HG02884 (cell line): ENCODE results near the gene DSTN.
"Not testable (repeated sequence)": the region's sequence is repeated elsewhere in the genome, so short reads cannot be mapped to it uniquely, and the experiment has no call there.

Experiments
- ATAC-seq: cut with Tn5 transposase; IDR thresholded peaks from one replicate; pipeline ENCODE4 v1.9.1; 2021; ENCODE audit warnings: mild to moderate bottlenecking, moderate library complexity; ENCODE audit not compliant: unreplicated experiment

Gene DSTN

GRCh38 chr20:17648791-17649730 lies 79.2 kb downstream of the DSTN start:
- ATAC-seq = no peak

GRCh38 chr20:17650301-17651128 lies 80.6 kb downstream of the DSTN start:
- ATAC-seq = no peak

GRCh38 chr20:17651129-17651759 lies 81.4 kb downstream of the DSTN start:
- no peak for ATAC-seq

- ATAC-seq = no peak
Measured at GRCh38 chr20:17651760-17652388, 82.0 kb downstream of the DSTN start.

GRCh38 chr20:17652411-17652810 lies 82.5 kb downstream of the DSTN start:
- ATAC-seq = no peak

GRCh38 chr20:17653835-17654648 lies 84.2 kb downstream of the DSTN start:
- ATAC-seq = no peak

GRCh38 chr20:17654649-17655285 lies 84.9 kb downstream of the DSTN start:
- ATAC-seq = no peak

- ATAC-seq = no peak
Measured at GRCh38 chr20:17655286-17655651, 85.4 kb downstream of the DSTN start.

- no peak for ATAC-seq
Measured at GRCh38 chr20:17655865-17656479, 86.1 kb downstream of the DSTN start.

GRCh38 chr20:17657079-17657825 lies 87.4 kb downstream of the DSTN start:
- ATAC-seq = no peak

- no peak for ATAC-seq
Measured at GRCh38 chr20:17657898-17658647, 88.2 kb downstream of the DSTN start.

- no peak for ATAC-seq
Measured at GRCh38 chr20:17658648-17658993, 88.7 kb downstream of the DSTN start.

- ATAC-seq = not testable (repeated sequence)
Measured at GRCh38 chr20:17659344-17659743, 89.5 kb downstream of the DSTN start.
